Measurements from ENCODE around the gene UBE2G1. TPM values are rescaled to one million over a fixed set of nuclear protein-coding genes. Genes with fewer than 3 reads are reported as not detected.

Gene UBE2G1
- total and polyA plus RNA-seq, 9 of the 15 experiments (the other 6 are each of a cell fraction or from before 2014, with no cell fraction given): 10.1 to 65.9 (median 29.7) TPM

DNA sequence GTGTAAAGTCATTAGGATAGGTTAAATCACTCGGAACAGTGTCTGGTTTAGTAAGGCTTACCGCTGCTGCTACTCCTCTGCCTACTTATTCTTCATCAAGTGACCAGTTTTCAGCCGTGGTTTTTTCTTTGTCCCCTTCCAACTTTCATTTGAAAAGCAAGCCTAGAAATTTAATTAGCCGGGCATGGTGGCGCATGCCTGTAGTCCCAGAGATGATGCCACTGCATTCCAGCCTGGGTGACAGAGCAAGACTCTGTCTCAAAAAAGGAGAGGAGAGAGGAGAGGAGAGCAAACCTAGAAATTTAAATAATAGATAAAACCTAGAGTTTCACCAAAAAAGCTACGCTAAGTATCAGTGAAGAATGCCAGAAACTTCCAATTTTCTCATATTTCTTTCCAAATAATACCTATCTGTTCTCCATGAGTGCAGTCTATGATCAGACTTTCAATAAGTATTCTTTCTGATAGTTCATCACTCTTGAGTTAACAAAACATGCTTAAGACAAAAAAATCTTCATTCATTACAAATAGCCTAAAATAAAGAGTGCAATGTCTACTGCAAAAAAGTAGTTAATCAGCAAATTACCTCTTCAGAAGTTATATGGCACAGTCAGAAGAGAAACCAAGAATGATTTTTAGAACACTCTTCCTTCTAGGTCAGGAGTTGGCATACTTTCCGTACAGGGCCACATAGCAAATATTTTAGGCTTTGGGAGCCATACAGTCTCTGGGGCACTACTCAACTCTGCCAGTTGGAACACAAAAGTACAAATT is 117.8 kb downstream of the UBE2G1 start (continued):
- TF ChIP-seq, protein P1, sequence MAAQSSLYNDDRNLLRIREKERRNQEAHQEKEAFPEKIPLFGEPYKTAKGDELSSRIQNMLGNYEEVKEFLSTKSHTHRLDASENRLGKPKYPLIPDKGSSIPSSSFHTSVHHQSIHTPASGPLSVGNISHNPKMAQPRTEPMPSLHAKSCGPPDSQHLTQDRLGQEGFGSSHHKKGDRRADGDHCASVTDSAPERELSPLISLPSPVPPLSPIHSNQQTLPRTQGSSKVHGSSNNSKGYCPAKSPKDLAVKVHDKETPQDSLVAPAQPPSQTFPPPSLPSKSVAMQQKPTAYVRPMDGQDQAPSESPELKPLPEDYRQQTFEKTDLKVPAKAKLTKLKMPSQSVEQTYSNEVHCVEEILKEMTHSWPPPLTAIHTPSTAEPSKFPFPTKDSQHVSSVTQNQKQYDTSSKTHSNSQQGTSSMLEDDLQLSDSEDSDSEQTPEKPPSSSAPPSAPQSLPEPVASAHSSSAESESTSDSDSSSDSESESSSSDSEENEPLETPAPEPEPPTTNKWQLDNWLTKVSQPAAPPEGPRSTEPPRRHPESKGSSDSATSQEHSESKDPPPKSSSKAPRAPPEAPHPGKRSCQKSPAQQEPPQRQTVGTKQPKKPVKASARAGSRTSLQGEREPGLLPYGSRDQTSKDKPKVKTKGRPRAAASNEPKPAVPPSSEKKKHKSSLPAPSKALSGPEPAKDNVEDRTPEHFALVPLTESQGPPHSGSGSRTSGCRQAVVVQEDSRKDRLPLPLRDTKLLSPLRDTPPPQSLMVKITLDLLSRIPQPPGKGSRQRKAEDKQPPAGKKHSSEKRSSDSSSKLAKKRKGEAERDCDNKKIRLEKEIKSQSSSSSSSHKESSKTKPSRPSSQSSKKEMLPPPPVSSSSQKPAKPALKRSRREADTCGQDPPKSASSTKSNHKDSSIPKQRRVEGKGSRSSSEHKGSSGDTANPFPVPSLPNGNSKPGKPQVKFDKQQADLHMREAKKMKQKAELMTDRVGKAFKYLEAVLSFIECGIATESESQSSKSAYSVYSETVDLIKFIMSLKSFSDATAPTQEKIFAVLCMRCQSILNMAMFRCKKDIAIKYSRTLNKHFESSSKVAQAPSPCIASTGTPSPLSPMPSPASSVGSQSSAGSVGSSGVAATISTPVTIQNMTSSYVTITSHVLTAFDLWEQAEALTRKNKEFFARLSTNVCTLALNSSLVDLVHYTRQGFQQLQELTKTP (IDR thresholded peaks at IDR 0.05; ENCODE audit: low read depth in 1 of 2, partially characterized antibody in 2 of 2): no peak
- TF ChIP-seq TSC22D4 (tag; IDR thresholded peaks at IDR 0.05) (no peak), ZNF41 (CRISPR knock-in tag; conservative IDR thresholded peaks at IDR 0.05) (no peak), CBX8 (IDR thresholded peaks at IDR 0.05; ENCODE audit: borderline replicate concordance, extremely low read depth, low read depth, low read length, poor library complexity, severe bottlenecking) (no peak)
- TF ChIP-seq, protein P2, sequence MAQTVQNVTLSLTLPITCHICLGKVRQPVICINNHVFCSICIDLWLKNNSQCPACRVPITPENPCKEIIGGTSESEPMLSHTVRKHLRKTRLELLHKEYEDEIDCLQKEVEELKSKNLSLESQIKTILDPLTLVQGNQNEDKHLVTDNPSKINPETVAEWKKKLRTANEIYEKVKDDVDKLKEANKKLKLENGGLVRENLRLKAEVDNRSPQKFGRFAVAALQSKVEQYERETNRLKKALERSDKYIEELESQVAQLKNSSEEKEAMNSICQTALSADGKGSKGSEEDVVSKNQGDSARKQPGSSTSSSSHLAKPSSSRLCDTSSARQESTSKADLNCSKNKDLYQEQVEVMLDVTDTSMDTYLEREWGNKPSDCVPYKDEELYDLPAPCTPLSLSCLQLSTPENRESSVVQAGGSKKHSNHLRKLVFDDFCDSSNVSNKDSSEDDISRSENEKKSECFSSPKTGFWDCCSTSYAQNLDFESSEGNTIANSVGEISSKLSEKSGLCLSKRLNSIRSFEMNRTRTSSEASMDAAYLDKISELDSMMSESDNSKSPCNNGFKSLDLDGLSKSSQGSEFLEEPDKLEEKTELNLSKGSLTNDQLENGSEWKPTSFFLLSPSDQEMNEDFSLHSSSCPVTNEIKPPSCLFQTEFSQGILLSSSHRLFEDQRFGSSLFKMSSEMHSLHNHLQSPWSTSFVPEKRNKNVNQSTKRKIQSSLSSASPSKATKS (CRISPR knock-in tag; IDR thresholded peaks at IDR 0.05): no peak

All from K562 (cell line).